GM19467 (cell line): ENCODE data around the gene RPS6KA3.
"Not testable (repeated sequence)": the region's sequence is repeated elsewhere in the genome, so short reads cannot be mapped to it uniquely, and the experiment has no call there.

Experiments
- ATAC-seq: cut with Tn5 transposase; IDR thresholded peaks from one replicate; pipeline ENCODE4 v1.9.1; 2021; ENCODE audit warnings: mild to moderate bottlenecking, moderate library complexity; ENCODE audit not compliant: unreplicated experiment

RPS6KA3 gene

GRCh38 chrX:20224814-20225487, 41.8 kb downstream of the RPS6KA3 start:
- peak; percentile 68 for ATAC-seq

DNA sequence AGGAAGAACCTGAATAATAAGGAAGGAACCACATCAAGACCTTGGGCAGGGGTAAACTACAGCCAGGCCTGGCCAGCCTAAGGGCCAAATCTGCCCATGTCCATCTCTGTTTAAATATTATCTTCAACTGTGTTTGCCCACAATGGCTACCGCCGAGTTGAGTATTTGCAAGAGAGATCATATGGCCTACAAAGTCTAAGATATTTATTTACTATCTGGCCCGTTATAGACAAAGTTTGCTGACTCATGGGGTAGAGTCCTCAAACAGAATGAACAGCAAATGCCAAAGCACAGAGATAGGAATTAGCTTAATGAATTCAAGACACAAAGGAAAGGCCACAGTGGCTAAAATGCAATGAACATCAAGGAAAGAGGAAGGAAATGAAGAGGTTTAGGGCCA, 44.8 kb downstream of the RPS6KA3 start:
- no peak for ATAC-seq

GRCh38 chrX:20218836-20219505, 47.7 kb downstream of the RPS6KA3 start:
- no peak for ATAC-seq

- ATAC-seq, result no peak
Measured at GRCh38 chrX:20217906-20218305, 48.8 kb downstream of the RPS6KA3 start.

GRCh38 chrX:20217271-20217670, 49.4 kb downstream of the RPS6KA3 start:
- ATAC-seq, result no peak

GRCh38 chrX:20215565-20215964, 51.1 kb downstream of the RPS6KA3 start:
- ATAC-seq, result no peak

GRCh38 chrX:20212486-20213089, 54.1 kb downstream of the RPS6KA3 start:
- peak; percentile 83 for ATAC-seq

DNA sequence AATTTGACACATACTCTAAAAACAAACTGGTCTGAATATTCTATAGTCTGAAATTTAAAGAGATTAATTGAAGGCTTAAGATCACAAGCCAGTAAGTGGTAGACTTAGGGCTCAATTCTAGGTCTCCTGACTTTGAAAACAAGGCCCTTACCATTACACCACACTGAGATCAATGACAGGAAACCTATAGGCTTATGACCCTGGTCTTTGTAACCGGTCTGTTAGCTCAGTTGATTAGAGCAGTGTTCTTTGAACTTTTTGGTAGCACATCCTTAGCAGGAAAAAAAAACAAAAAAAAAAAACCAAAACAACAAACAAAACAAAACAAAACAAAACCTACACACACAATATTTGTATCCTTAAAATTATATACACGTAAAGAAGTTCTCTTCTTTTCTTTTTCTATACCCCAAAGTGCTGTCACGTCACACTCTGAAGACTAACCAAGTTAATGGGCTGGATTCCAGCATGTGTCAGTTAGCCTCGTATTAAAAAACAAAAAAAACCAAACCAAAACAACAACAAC, 55.4 kb downstream of the RPS6KA3 start:
- ATAC-seq, result no peak

DNA sequence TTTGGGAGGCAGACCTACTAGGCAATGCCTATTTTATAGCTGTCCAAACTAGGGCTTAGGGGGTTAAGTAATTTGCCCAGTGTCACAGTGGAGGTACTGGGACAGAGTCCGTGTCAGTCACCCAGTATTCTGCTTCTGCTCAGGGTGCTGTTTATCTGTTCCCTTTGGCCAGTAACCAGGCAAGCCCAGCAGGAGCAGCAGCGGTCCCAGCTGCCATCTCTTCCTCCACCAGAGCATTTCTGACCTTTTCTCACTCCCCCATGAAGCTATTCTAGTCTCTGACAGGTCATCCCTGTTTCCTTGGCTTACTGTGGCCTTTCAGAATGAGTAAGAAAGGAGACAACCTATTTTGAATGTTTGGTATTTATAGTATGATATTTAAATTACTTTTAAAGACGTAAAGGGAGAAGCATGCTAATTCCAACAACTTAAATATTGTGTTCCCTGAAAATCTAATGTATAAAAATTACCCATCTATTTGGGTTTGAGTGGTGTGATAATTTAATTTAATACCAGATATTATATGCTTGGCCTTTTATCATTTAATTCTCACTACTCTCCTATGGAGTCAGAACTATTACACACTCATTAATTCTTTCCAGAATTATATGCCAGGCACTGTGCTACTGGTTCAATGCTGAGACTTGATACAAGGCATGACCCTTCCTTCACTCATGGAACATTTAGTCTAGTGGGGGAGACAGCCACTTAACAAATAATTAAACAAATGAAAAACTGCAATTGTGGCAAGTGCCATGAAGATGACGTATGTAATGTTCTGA, 60.6 kb downstream of the RPS6KA3 start:
- peak; percentile 85 for ATAC-seq

- no peak for ATAC-seq
Measured at GRCh38 chrX:20204351-20204750, 62.4 kb downstream of the RPS6KA3 start.

- ATAC-seq, result no peak
Measured at GRCh38 chrX:20197641-20198210, 69.0 kb downstream of the RPS6KA3 start.

DNA sequence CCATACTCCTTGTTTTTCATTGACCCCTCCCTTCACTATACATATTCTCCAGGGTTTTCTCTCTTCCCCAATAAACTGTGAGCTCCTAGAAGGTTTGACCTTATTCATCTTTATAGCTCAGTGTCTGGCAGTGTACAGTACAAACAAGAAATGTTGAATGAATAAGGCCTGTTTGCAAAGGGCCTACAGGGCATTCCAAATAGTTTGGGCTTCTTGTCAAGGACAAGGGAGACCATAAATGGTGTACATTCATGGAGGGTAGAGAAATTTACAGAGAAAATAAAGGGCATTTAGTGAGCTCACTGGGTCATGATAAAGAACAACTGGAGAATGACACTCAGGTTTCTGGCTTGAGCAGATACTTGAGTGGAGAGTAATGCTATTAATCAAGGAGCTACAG, 77.5 kb downstream of the RPS6KA3 start:
- no peak for ATAC-seq

- no peak for ATAC-seq
Measured at GRCh38 chrX:20181598-20182329, 84.9 kb downstream of the RPS6KA3 start.

- no peak for ATAC-seq
Measured at GRCh38 chrX:20177093-20177492, 89.6 kb downstream of the RPS6KA3 start.

DNA sequence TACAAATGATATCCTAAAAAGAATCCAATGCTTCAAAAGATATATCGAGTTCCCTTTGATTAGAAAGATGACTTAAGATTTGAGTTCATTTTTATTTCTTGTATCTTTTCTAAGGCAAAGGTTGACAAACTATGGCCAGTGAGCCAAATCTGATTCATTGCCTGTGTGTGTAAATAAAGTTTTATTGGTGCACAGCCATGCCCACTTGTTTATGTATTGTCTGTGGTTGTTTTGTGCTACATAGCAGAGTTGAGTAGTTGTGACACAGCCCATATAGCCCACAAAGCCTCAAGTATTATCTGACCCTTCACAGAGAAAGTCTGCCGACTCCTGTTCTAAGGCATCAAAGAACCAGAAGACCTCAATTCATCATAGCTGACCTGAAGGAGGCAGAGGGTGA, 92.9 kb downstream of the RPS6KA3 start:
- ATAC-seq, result no peak

DNA sequence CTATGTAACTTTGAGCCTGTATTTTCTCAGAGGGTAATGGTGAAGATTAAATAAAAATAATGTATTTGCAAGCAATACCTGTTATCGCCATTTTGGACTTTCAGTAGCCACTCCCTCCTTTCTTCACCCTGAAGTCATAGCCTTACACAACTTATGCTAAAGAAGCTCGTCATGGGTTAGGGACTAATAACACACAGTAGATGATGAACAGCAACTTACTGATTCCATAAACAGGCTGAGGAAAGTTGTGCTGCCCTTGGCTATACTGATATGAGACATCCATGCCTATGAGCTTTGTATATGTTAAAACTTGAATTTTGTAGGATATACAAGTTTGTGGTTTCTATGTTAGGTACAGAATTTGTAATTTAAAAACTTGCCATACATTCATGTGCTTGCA, 93.4 kb downstream of the RPS6KA3 start:
- no peak for ATAC-seq

DNA sequence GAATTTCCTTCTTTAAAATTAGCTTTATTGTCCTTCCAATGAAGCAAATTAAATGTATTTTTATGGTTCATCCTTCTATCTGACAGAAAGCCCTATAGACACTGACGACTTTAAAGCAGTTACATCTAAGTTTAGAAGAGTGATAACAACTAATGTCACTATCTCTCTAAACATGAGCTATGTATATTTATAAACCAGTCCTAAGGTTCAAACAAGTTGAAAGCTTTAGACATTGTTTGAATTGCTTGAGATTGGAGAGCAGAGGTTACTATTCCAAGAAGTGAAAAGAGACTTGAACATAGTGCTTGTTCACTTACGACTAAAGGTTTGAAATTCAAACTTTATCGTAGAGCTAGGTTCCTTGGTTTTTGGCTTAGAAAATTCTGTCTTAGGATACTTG, 94.8 kb downstream of the RPS6KA3 start:
- ATAC-seq, result no peak

- ATAC-seq, result not testable (repeated sequence)
Measured at GRCh38 chrX:20162516-20162915, 104.2 kb downstream of the RPS6KA3 start.

DNA sequence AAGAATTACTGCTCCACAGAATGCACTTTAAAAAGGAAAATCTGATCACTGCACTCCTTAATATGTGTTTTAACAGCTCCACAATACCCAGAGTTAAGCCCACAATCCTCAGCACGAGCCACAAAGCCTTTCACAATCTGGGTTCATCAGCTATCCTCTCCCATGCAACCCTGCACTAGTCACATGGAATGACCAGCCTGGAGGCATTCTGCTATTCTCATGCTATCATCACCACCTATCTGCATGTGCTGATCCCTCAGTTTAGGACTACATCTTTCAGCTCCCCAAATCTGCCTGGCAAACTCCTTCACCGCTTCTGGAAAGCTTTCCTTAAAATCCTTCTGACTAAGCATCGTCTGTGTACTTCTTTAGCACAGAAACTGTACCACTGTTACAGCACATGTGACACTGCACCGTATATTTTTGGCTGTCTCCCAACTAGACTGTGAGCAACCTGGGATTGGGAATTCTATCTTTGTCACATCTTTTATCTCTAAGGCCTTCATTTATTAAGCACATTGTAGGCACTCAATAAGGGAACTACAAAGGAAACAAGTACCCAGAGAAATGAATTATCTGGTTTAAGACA, 106.8 kb downstream of the RPS6KA3 start:
- ATAC-seq, result no peak

GRCh38 chrX:20151689-20152088, 115.0 kb downstream of the RPS6KA3 start:
- ATAC-seq, result no peak
